OCI-LY1 (cell line): Measurements from ENCODE around the gene MYOT.

ENCODE experiments used
- H2AFZ ChIP-seq: fragments of 200-600 bp; sonication (generic), shearing (Covaris generic); 2 replicates; pipeline ENCODE4 v1.6.0; 2014; ENCODE audit warnings: antibody characterized with exemption, mild to moderate bottlenecking, low read length
- H3F3A ChIP-seq: fragments of 200-600 bp; sonication (generic), shearing (Covaris generic); 2 replicates; pipeline ENCODE4 v1.6.0; 2014; ENCODE audit warnings: mild to moderate bottlenecking, antibody characterized with exemption, low read length, moderate library complexity; ENCODE audit not compliant: insufficient read depth
- H3K27ac ChIP-seq: fragments of 200-600 bp; sonication (generic); 2 replicates; pipeline ENCODE4 v1.5.1; 2014; ENCODE audit warnings: low read length, mixed run types, mild to moderate bottlenecking, low read depth; ENCODE audit not compliant: poor library complexity, severe bottlenecking
- H3K27me3 ChIP-seq: fragments of 200-600 bp; sonication (generic); 2 replicates; pipeline ENCODE4 v1.6.0; 2014; ENCODE audit warnings: antibody characterized with exemption, mild to moderate bottlenecking, low read length, moderate library complexity; ENCODE audit not compliant: insufficient read depth
- H3K36me3 ChIP-seq: fragments of 200-600 bp; sonication (generic); 2 replicates; pipeline ENCODE4 v1.6.1; 2014; ENCODE audit warnings: mild to moderate bottlenecking, antibody characterized with exemption, low read length, moderate library complexity, mixed read lengths; ENCODE audit not compliant: insufficient read depth
- H3K4me1 ChIP-seq: fragments of 200-600 bp; sonication (generic); 2 replicates; pipeline ENCODE4 v1.5.1; 2014; ENCODE audit warnings: mild to moderate bottlenecking, low read length, moderate library complexity; ENCODE audit not compliant: insufficient read depth, severe bottlenecking
- H3K4me2 ChIP-seq: fragments of 200-600 bp; sonication (generic), shearing (Covaris generic); 2 replicates; pipeline ENCODE4 v1.6.1; 2014; ENCODE audit warnings: low read length
- H3K4me3 ChIP-seq: fragments of 200-600 bp; sonication (generic); 2 replicates; pipeline ENCODE4 v1.5.1; 2014; ENCODE audit warnings: low read length, low read depth, mild to moderate bottlenecking, mixed read lengths; ENCODE audit not compliant: poor library complexity, severe bottlenecking
- H3K79me2 ChIP-seq: fragments of 200-600 bp; shearing (Covaris generic); 2 replicates; pipeline ENCODE4 v1.6.1; 2016; ENCODE audit warnings: mixed run types, low read length, mixed read lengths; ENCODE audit not compliant: insufficient read depth
- H3K9ac ChIP-seq: fragments of 200-600 bp; sonication (generic), shearing (Covaris generic); 2 replicates; pipeline ENCODE4 v1.6.1; 2014; ENCODE audit warnings: mild to moderate bottlenecking, low read length, mixed read lengths
- H3K9me2 ChIP-seq: fragments of 200-600 bp; sonication (generic), shearing (Covaris generic); 2 replicates; pipeline ENCODE4 v1.6.1; 2014; ENCODE audit warnings: low read depth, mild to moderate bottlenecking, low read length, mixed read lengths
- H3K9me3 ChIP-seq: fragments of 200-600 bp; shearing (Covaris generic); 2 replicates; pipeline ENCODE4 v1.6.1; 2014; ENCODE audit warnings: low read length, mixed read lengths
- H4K20me1 ChIP-seq: fragments of 200-600 bp; sonication (generic), shearing (Covaris generic); 2 replicates; pipeline ENCODE4 v1.6.0; 2016; ENCODE audit warnings: mild to moderate bottlenecking, low read length; ENCODE audit not compliant: insufficient read depth
- CTCF ChIP-seq: fragments of 200-600 bp; sonication (generic), shearing (Covaris generic); IDR thresholded peaks from 2 replicates; pipeline ENCODE4 v1.5.1; 2017; ENCODE audit warnings: mild to moderate bottlenecking, antibody characterized with exemption, low read length, moderate library complexity, mixed read lengths
- EZH2 ChIP-seq: fragments of 200-600 bp; sonication (generic), shearing (Covaris generic); IDR thresholded peaks from 2 replicates; pipeline ENCODE4 v1.8.0; 2017; ENCODE audit warnings: borderline replicate concordance, mixed run types, mild to moderate bottlenecking, antibody characterized with exemption, low read length, moderate library complexity, mixed read lengths

Gene MYOT

DNA sequence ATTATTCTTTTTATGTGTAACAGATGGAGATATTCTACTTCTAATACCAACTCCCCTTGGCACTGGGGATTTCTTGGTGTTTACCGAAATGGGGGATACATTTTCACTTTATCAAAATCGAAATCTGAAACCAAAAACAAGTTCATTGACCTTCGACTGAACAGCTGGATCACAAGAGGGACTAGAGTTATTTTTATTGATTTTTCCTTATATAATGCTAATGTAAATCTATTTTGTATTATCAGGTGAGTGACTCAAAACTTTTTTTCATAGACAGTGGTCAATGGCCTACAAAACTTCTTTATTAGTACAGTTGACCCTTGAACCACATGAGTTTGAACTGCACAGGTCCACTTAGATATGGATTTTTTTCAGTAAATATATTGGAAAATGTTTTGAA, 31.8 kb downstream of the MYOT start:
- H3K4me3 ChIP-seq = no peak overlapping the region
- no peaks in the 10 kb centered on the region for H4K20me1 ChIP-seq
- no peak overlapping the region for H3K4me2 ChIP-seq
- no peak for TF ChIP-seq EZH2
- H3K9ac ChIP-seq = no peak overlapping the region
- H3F3A ChIP-seq = no peaks in the 10 kb centered on the region
- H3K36me3 ChIP-seq = no peaks in the 10 kb centered on the region
- no peak overlapping the region for H2AFZ ChIP-seq
- H3K4me1 ChIP-seq = no peaks in the 10 kb centered on the region
- no peaks in the 10 kb centered on the region for H3K79me2 ChIP-seq
- H3K9me3 ChIP-seq = no peaks in the 10 kb centered on the region
- H3K27me3 ChIP-seq = no peaks in the 10 kb centered on the region
- no peaks in the 10 kb centered on the region for H3K9me2 ChIP-seq
- H3K27ac ChIP-seq = no peak overlapping the region

DNA sequence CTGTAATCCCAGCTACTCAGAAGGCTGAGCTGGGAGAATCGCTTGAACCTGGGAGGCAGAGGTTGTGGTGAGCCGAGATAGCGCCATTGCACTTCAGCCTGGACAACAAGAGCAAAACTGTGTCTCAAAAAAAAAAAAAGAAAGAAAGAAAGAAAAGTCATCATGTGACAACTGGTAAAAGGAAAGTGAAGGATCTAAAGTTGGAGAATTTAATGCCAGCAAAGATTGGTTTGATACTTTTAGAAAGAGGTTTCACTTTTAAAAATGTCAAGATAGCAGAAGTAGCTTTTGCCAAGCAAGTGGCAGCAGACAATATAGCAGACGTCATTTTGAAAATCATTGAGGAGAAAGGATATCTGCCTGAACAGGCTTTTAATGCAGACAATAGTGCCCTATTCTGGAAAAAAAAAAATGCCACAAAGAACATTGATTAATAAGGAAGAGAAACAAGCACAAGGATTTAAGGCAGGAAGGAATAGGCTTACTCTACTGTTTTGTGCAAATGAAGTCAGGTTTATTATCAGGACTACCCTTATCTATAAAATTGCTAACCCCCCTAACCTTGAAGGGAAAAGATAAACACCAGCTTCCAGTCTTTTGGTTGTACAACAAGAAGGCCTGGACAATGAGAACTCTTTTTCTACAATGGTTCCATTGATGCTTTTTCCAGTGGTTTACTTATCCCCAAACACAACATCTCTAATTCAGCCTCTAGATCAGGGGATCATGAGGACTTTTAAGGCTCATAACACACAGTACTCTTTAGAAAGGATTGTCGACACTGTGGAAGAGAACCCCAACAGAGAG, 33.6 kb downstream of the MYOT start:
- Histone ChIP-seq H2AFZ (no peak overlapping the region), H3K4me1 (no peaks in the 10 kb centered on the region), H3K79me2 (no peaks in the 10 kb centered on the region), H3K9ac (no peak overlapping the region), H3K4me3 (no peak overlapping the region), H3K27me3 (no peaks in the 10 kb centered on the region), H3K36me3 (no peaks in the 10 kb centered on the region), H4K20me1 (no peaks in the 10 kb centered on the region), H3K9me3 (no peaks in the 10 kb centered on the region), H3K4me2 (no peak overlapping the region), H3K27ac (no peak overlapping the region), H3F3A (no peaks in the 10 kb centered on the region), H3K9me2 (no peaks in the 10 kb centered on the region)
- no peak for TF ChIP-seq CTCF

GRCh38 chr5:137902408-137903133, 34.9 kb downstream of the MYOT start:
- no peaks in the 10 kb centered on the region for H3K9me3 ChIP-seq
- no peak overlapping the region for H2AFZ ChIP-seq
- no peaks in the 10 kb centered on the region for H3K9me2 ChIP-seq
- no peak overlapping the region for H3K27ac ChIP-seq
- H3K4me1 ChIP-seq = no peaks in the 10 kb centered on the region
- H3K4me2 ChIP-seq = no peak overlapping the region
- no peaks in the 10 kb centered on the region for H4K20me1 ChIP-seq
- H3F3A ChIP-seq = no peaks in the 10 kb centered on the region
- no peaks in the 10 kb centered on the region for H3K27me3 ChIP-seq
- no peak overlapping the region for H3K9ac ChIP-seq
- TF ChIP-seq EZH2 (no peak), CTCF (no peak)
- H3K36me3 ChIP-seq = no peaks in the 10 kb centered on the region
- H3K4me3 ChIP-seq = no peak overlapping the region
- no peaks in the 10 kb centered on the region for H3K79me2 ChIP-seq
